A549 (cell line): Measurements from ENCODE around the gene TMEM107. TPM values are rescaled to one million over a fixed set of nuclear protein-coding genes. Genes with fewer than 3 reads are reported as not detected.
"Not testable (repeated sequence)": the region's sequence is repeated elsewhere in the genome, so short reads cannot be mapped to it uniquely, and the experiment has no call there.

Source experiments
- ATAC-seq, 2 experiments: fragments of 200-7000 bp in 1 of 2; fragments of >200 bp in 1 of 2; cut with Nextera tagmentation in 1 of 2; cut with Tn5 transposase in 1 of 2; 3 replicates each; pipeline versions ENCODE4 v1.8.0 to v1.9.1; 2018 to 2020; ENCODE audit warnings: mild to moderate bottlenecking in 1 of 2, moderate library complexity in 1 of 2
- CTCF ChIA-PET: fragments of 300-600 bp; sonication (Branson Sonifier 250); formaldehyde crosslinking; extraction: SDS; loops from one replicate; lab custom pipeline; 2021; ENCODE audit warnings: antibody characterized with exemption, inconsistent platforms; lab: Yijun Ruan, JAX
- POLR2A ChIA-PET: fragments of 350-600 bp; formaldehyde crosslinking; extraction: SDS; loops from one replicate; lab custom pipeline; 2021; ENCODE audit warnings: antibody characterized with exemption, inconsistent platforms; lab: Yijun Ruan, JAX
- DNase-seq, 2 experiments: peaks; one replicate each; pipeline versions ENCODE4 v3.0.0 to v3.0.0-alpha.2; 2011 to 2016; ENCODE audit warnings: low read depth in 1 of 2, low spot score in 1 of 2
- FAIRE-seq: peaks from 2 replicates; lab custom pipeline; 2011; peaks lifted over from hg19 to GRCh38; lab: Jason Lieb, UNC
- H3K27ac ChIP-seq, 2 experiments: fragments of >200 bp; sonication (Bioruptor Twin); formaldehyde crosslinking; 3 replicates each; pipeline ENCODE4 v1.5.1; 2016 to 2017
- H3K4me1 ChIP-seq: fragments of >200 bp; sonication (Bioruptor Twin); formaldehyde crosslinking; 3 replicates; pipeline ENCODE4 v1.6.1; 2016
- H3K4me2 ChIP-seq: fragments of >200 bp; sonication (Bioruptor Twin); formaldehyde crosslinking; 3 replicates; pipeline ENCODE4 v1.6.1; 2016
- H3K4me3 ChIP-seq: fragments of >200 bp; sonication (Bioruptor Twin); formaldehyde crosslinking; 3 replicates; pipeline ENCODE4 v1.5.1; 2016
- H3K9me3 ChIP-seq: fragments of >200 bp; sonication (Bioruptor Twin); formaldehyde crosslinking; 3 replicates; pipeline ENCODE4 v1.6.1; 2016
- CBX8 ChIP-seq: fragments of 200-600 bp; sonication (generic); IDR thresholded peaks from 2 replicates; pipeline ENCODE4 v1.6.1; 2016
- HEYL ChIP-seq: fragments of 250-450 bp; sonication (Bioruptor Pico); IDR thresholded peaks from 2 replicates; pipeline ENCODE4 v1.8.0; 2021; ENCODE audit warnings: mild to moderate bottlenecking, moderate library complexity
- HOXB13 ChIP-seq: fragments of 250-450 bp; sonication (Bioruptor Pico); IDR thresholded peaks from 2 replicates; pipeline ENCODE4 v1.5.0; 2020; ENCODE audit warnings: low read depth, mild to moderate bottlenecking, moderate library complexity
- KDM1A ChIP-seq: fragments of 200-600 bp; sonication (generic); IDR thresholded peaks from 2 replicates; pipeline ENCODE4 v1.6.1; 2016; ENCODE audit warnings: low read depth, mild to moderate bottlenecking
- MAZ ChIP-seq: fragments of 150-350 bp; IDR thresholded peaks from 2 replicates; pipeline ENCODE4 v1.6.1; 2014; ENCODE audit warnings: antibody characterized with exemption, low read depth, low read length, borderline replicate concordance
- NPAS2 ChIP-seq: fragments of 250-450 bp; sonication (Bioruptor Pico); IDR thresholded peaks from 2 replicates; pipeline ENCODE4 v1.8.0; 2022; ENCODE audit warnings: mild to moderate bottlenecking, moderate library complexity, borderline replicate concordance
- RARB ChIP-seq: fragments of 250-450 bp; sonication (Bioruptor Pico); IDR thresholded peaks from 2 replicates; pipeline ENCODE4 v1.8.0; 2021; ENCODE audit warnings: mild to moderate bottlenecking, moderate library complexity
- SMC3 ChIP-seq: fragments of >200 bp; sonication (Bioruptor Twin); formaldehyde crosslinking; IDR thresholded peaks from 3 replicates; pipeline ENCODE4 v1.6.1; 2018; ENCODE audit warnings: inconsistent platforms
- SREBF2 ChIP-seq: fragments of 450-650 bp; IDR thresholded peaks from 2 replicates; pipeline ENCODE4 v1.6.1; 2014; ENCODE audit warnings: mild to moderate bottlenecking, moderate library complexity
- TP53 ChIP-seq: fragments of 250-450 bp; sonication (Bioruptor Pico); IDR thresholded peaks from 2 replicates; pipeline ENCODE4 v1.5.0; 2021; ENCODE audit warnings: mild to moderate bottlenecking, moderate library complexity
- ZC3H11A ChIP-seq: fragments of 450-650 bp; IDR thresholded peaks from 2 replicates; pipeline ENCODE4 v1.6.1; 2014; ENCODE audit warnings: antibody characterized with exemption, mild to moderate bottlenecking
- ZFP36 ChIP-seq: fragments of 450-650 bp; IDR thresholded peaks from 2 replicates; pipeline ENCODE4 v1.6.1; 2014; ENCODE audit warnings: borderline replicate concordance; ENCODE audit not compliant: partially characterized antibody
- WGBS: methylation state at CpG from one replicate; pipeline ENCODE4 v1.1.6; 2017; ENCODE audit errors: missing lambda C conversion rate; 5-methylcytosine and 5-hydroxymethylcytosine counted together
- polyA plus RNA-seq, 4 experiments: library from polyadenylated mRNA; depleted of rRNA in 3 of 4; stranded (reverse); fragments of >200 nt; fragmentation: RNase III in 1 of 4; extraction: RNeasy Plus Mini Kit Qiagen cat#74134 plus additional on column Dnase treatment in 1 of 4; gene quantifications; 2 replicates in 3 of 4; 3 replicates in 1 of 4; pipeline ENCODE4 v1.2.3, GENCODE V29; 2011 to 2017
- TF ChIP-seq, protein P1 (sequence below): fragments of >200 bp; sonication (Bioruptor Twin); formaldehyde crosslinking; IDR thresholded peaks from 3 replicates; pipeline ENCODE4 v1.5.1; 2016
- TF ChIP-seq, protein P2 (sequence below): fragments of 250-450 bp; sonication (Bioruptor Pico); IDR thresholded peaks from 2 replicates; pipeline ENCODE4 v1.5.0; 2020; ENCODE audit warnings: low read depth, mild to moderate bottlenecking, moderate library complexity
- TF ChIP-seq, protein P3 (sequence below): IDR thresholded peaks from 2 replicates; pipeline ENCODE4 v1.6.1; 2012; ENCODE audit warnings: low read depth, borderline replicate concordance
- TF ChIP-seq, protein P4 (sequence below): fragments of 250-450 bp; sonication (Bioruptor Pico); IDR thresholded peaks from 2 replicates; pipeline ENCODE4 v1.5.0; 2021; ENCODE audit warnings: mild to moderate bottlenecking, moderate library complexity, borderline replicate concordance
- TF ChIP-seq, protein P5 (sequence below): fragments of 200-600 bp; sonication (generic); IDR thresholded peaks from 2 replicates; pipeline ENCODE4 v1.6.1; 2016; ENCODE audit warnings: antibody characterized with exemption, mild to moderate bottlenecking, moderate library complexity
- TF ChIP-seq, protein P6 (sequence below): fragments of 150-350 bp; IDR thresholded peaks from 2 replicates; pipeline ENCODE4 v1.6.1; 2014; ENCODE audit warnings: low read depth, mild to moderate bottlenecking, low read length

TMEM107 gene
- polyA plus RNA-seq, 2 of the 4 experiments (the other 2 are of a cell fraction): 17.0 to 22.8 TPM

DNA sequence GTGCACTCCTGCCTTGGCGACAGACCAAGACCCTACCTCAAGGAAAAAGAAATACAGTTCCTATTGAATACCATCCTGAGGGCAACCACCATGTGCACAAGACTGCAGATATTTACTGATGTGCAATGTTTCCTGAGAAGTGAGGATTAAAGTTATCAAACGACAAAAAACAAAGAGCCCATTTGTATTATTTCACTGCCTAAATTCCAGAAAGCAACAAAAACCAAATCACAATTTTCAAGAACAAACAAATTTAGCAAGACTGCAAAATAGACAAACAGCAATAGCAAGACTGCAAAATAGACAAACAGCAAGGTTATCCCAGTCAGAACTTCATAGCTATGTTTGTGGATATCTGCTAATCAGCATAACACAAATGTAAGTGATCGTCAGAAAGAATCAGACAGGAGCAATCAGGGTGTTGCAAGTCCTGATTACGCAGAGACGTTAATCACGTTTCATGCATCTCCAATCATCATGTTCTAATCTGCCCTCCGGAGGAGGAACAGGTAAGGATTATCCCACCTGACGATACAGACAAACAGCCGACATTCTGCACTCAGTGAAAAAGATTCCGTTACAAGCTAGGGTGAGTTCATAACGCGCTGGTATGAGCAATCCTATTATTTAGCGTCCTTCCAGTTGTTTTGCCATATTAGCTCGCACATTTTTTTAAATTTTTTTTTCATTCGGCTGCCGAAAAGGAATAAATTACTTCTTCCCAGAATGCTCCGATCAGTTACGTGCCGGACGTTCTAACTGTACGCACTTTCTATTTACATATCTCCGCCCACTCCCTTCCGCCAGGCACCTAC is 2.9 kb downstream of the TMEM107 start (continued):
- TF ChIP-seq, protein P1, sequence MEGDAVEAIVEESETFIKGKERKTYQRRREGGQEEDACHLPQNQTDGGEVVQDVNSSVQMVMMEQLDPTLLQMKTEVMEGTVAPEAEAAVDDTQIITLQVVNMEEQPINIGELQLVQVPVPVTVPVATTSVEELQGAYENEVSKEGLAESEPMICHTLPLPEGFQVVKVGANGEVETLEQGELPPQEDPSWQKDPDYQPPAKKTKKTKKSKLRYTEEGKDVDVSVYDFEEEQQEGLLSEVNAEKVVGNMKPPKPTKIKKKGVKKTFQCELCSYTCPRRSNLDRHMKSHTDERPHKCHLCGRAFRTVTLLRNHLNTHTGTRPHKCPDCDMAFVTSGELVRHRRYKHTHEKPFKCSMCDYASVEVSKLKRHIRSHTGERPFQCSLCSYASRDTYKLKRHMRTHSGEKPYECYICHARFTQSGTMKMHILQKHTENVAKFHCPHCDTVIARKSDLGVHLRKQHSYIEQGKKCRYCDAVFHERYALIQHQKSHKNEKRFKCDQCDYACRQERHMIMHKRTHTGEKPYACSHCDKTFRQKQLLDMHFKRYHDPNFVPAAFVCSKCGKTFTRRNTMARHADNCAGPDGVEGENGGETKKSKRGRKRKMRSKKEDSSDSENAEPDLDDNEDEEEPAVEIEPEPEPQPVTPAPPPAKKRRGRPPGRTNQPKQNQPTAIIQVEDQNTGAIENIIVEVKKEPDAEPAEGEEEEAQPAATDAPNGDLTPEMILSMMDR: 0 out of 3 replicates have a peak, but pooled peaks have one; percentile 9
- TF ChIP-seq ZC3H11A (0 out of 2 replicates have a peak, but pooled peaks have one; percentile 5), CBX8 (no peak), SMC3 (peak; percentile 32; the same call in 2 of the 3 replicates), TP53 (CRISPR knock-in tag) (peak; percentile 99), ZFP36 (peak; percentile 68), KDM1A (no peak), MAZ (peak; percentile 98), HOXB13 (CRISPR knock-in tag) (no peak), SREBF2 (no peak), NPAS2 (CRISPR knock-in tag) (no peak), RARB (peak; percentile 100), HEYL (CRISPR knock-in tag) (0 out of 2 replicates have a peak, but pooled peaks have one; percentile 13)
- TF ChIP-seq, protein P2, sequence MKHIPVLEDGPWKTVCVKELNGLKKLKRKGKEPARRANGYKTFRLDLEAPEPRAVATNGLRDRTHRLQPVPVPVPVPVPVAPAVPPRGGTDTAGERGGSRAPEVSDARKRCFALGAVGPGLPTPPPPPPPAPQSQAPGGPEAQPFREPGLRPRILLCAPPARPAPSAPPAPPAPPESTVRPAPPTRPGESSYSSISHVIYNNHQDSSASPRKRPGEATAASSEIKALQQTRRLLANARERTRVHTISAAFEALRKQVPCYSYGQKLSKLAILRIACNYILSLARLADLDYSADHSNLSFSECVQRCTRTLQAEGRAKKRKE (CRISPR knock-in tag): peak; percentile 97
- TF ChIP-seq, protein P3, sequence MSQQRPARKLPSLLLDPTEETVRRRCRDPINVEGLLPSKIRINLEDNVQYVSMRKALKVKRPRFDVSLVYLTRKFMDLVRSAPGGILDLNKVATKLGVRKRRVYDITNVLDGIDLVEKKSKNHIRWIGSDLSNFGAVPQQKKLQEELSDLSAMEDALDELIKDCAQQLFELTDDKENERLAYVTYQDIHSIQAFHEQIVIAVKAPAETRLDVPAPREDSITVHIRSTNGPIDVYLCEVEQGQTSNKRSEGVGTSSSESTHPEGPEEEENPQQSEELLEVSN: peak; percentile 41; the same call in 1 of the 2 replicates
- TF ChIP-seq, protein P4, sequence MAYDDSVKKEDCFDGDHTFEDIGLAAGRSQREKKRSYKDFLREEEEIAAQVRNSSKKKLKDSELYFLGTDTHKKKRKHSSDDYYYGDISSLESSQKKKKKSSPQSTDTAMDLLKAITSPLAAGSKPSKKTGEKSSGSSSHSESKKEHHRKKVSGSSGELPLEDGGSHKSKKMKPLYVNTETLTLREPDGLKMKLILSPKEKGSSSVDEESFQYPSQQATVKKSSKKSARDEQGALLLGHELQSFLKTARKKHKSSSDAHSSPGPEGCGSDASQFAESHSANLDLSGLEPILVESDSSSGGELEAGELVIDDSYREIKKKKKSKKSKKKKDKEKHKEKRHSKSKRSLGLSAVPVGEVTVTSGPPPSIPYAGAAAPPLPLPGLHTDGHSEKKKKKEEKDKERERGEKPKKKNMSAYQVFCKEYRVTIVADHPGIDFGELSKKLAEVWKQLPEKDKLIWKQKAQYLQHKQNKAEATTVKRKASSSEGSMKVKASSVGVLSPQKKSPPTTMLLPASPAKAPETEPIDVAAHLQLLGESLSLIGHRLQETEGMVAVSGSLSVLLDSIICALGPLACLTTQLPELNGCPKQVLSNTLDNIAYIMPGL (CRISPR knock-in tag): peak; percentile 99
- TF ChIP-seq, protein P5, sequence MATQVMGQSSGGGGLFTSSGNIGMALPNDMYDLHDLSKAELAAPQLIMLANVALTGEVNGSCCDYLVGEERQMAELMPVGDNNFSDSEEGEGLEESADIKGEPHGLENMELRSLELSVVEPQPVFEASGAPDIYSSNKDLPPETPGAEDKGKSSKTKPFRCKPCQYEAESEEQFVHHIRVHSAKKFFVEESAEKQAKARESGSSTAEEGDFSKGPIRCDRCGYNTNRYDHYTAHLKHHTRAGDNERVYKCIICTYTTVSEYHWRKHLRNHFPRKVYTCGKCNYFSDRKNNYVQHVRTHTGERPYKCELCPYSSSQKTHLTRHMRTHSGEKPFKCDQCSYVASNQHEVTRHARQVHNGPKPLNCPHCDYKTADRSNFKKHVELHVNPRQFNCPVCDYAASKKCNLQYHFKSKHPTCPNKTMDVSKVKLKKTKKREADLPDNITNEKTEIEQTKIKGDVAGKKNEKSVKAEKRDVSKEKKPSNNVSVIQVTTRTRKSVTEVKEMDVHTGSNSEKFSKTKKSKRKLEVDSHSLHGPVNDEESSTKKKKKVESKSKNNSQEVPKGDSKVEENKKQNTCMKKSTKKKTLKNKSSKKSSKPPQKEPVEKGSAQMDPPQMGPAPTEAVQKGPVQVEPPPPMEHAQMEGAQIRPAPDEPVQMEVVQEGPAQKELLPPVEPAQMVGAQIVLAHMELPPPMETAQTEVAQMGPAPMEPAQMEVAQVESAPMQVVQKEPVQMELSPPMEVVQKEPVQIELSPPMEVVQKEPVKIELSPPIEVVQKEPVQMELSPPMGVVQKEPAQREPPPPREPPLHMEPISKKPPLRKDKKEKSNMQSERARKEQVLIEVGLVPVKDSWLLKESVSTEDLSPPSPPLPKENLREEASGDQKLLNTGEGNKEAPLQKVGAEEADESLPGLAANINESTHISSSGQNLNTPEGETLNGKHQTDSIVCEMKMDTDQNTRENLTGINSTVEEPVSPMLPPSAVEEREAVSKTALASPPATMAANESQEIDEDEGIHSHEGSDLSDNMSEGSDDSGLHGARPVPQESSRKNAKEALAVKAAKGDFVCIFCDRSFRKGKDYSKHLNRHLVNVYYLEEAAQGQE: peak; percentile 91
- TF ChIP-seq, protein P6, sequence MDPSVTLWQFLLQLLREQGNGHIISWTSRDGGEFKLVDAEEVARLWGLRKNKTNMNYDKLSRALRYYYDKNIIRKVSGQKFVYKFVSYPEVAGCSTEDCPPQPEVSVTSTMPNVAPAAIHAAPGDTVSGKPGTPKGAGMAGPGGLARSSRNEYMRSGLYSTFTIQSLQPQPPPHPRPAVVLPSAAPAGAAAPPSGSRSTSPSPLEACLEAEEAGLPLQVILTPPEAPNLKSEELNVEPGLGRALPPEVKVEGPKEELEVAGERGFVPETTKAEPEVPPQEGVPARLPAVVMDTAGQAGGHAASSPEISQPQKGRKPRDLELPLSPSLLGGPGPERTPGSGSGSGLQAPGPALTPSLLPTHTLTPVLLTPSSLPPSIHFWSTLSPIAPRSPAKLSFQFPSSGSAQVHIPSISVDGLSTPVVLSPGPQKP: no peak
- TF ChIP-seq, all 56 proteins: peak for 37

DNA sequence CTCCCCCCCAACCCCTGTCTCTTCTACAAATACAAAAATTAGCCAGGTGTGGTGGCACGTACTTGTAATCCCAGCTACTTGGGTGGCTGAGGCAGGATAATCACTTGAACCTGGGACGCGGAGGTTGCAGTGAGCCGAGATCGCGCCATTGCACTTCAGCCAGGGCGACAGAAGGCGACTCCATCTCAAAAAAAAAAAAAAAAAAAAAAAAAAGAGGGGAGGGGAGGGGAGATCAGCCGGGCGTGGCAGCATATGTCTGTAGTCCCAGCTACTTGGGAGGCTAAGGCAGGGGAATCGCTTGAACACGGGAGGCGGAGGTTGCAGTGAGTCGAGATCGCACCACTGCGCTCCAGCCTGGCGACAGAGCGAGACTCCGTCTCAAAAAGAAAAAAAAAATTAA is 6.0 kb downstream of the TMEM107 start:
- H3K4me1 ChIP-seq: peaks cover 20% of the 10 kb centered on the region
- not testable (repeated sequence) for H3K4me3 ChIP-seq

More for the DNA sequence above, 6.0 kb downstream of the TMEM107 start:
- ATAC-seq, H3K4me2 ChIP-seq, DNase-seq, H3K9me3 ChIP-seq, FAIRE-seq, H3K27ac ChIP-seq: not testable (repeated sequence)
- CTCF ChIA-PET: interaction anchor here (1.0 to 1.6 kb wide), 5 partner anchors 10 to 32 kb away, joined by 3 to 10 read pairs (median 3); no protein-coding TSS in a partner anchor
- WGBS: 92% methylated on average over 18 of the region's 19 CpGs
- POLR2A ChIA-PET: interaction anchor here (1.4 kb wide), 1 partner anchor 14 kb away, joined by 4 read pairs; no protein-coding TSS in a partner anchor
